Measurements from ENCODE around the gene S100A7. TPM values are rescaled to one million over a fixed set of nuclear protein-coding genes. Genes with fewer than 3 reads are reported as not detected.

S100A7 gene
- total RNA-seq, result not detected

DNA sequence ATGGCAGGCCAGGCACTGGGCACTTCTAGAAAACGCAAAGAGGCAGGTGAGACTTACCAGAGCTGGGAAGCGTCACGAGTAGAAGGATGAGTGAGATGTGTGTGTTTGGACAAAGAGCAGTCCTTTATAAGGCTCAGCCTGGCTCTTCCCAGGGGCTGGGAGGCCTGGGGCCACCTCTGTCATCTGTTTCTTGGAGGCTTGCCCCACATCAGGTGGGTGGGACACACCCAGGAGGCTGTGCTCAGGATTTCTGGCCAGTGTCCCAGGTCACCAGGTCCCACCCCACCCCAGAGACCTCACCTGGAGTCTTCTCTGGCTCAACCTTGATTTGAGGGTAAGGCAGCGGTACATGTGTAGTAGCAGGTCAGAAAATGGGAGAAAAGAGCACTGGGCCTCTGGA is at the start of gene S100A7:
S100A7 (minus strand) TSS at position 101 of the 400 bp plus-strand sequence. CDS start 1,638 bp downstream, outside the sequence.
- DNase-seq, result no peak

- DNase-seq, result no peak
These were observed 49.4 kb upstream of the S100A7 start for GRCh38 chr1:153509729-153510354.

DNA sequence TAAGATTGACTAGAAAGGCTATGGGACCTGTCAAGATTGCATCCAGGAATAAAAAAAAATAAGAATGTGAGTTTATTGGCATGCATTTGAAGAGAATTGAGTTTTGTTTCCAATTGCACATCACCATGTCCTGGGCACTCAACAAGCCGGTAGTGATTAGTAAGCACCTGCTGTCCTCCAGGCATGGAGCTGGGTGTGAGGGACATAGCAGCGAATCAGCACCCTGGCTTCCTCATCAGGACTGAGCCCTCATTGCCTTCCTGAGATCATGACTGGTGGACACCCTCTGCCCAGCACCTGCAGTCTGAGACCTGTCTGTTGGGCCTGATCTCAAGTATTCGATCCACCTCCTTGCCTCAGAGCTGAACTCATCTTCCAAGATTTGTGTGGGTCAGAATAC is 48.6 kb upstream of the S100A7 start:
- no peak for DNase-seq

DNA sequence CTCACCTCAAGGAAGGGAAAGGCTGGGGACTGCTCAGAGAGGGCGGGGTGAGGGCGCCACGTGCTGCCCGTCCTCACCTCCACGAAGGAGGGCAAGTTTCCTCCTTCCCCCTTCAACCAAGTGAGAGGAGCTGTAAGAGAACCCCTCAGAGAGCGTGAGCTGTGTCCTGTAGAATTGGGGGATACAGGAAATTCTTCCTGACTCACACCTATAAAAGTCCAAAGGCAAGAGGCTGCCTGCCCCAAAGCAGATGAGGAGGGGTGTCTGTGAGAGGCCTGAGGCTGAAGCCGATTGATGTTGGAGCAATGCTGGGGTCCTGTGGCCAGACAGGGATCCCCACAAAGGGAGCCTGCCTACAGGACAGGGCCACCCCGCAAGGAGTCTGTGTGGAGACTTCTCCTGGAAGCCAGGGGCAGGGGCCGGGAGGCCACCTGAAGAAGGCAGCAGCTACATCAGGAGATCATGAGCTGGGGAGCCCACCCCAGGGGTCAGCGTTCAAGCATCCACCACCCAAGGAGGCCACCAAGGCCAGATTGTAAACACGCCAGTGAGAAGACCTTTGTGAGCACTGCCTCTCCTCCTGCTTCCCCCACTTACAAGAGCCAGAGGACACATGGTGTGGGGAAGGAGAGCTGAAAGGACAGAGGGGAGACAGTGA is 47.6 kb upstream of the S100A7 start:
- DNase-seq, result no peak

DNA sequence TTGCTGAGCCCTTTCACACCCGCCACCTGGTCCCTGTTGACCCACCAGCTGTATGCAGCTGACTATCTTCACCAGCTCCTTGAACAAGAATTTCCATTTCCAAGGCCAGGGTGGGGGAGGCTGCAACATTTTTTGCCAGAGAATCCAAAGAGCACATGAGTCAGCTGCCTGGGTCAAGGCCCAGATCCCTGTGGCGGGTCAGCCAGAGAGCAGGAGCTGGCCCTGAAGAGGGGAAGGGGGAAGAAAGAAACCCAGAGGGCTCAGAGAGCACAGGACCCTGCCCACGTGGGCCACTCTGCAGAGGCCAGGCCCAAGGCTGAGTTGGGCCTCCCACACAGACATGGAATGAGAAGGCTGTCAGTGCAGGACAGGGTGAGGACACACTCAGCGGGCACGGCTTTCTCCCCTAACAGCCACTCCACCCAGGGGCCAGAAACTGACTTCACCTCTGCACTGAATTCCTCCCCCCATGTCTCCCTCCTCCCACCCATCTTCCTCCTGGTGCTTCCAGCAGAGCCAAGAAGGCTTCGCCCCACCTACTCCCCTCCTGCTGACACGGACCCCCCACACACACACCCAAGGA is 46.5 kb upstream of the S100A7 start:
- no peak for DNase-seq

DNA sequence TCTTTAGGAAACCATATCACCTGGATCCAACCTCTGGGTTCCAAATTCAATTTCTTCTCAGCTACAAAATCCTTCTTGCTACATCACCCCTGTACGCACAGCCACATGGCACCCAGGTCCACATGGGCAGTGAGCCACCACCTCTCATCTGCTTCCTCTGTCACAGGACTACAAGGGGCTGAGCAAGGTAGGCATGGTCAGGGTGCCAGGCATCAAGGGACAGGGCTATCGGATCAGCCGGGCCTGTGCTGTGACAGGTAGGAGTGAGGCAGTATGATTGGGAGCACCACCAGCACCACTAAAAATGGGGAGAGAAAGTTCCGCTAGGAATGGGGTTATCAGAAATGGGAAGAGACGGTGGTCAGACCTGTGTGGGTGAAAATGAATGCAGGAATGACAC is 45.9 kb upstream of the S100A7 start:
- no peak for DNase-seq

DNA sequence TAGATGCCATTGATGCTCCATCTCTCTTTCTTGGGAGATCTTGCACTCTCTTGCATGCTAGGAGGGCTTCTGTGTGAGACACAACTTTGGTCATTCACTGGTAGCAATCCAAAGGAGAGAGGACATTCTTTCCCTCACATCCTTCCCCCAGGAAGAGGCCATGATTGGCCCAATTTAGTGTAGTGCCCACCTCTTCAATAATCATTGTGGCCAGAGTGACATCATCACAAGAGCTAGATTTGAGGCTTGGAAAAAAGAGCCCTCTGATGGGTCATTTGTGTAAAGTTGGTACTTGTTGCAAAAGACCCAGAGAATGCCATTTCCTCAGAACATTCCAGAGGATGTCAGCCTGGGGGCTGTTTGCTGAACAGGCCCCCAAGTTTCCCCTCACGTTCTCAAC is 45.1 kb upstream of the S100A7 start:
- no peak for DNase-seq

GRCh38 chr1:153503766-153504165 is 43.3 kb upstream of the S100A7 start:
- DNase-seq, result no peak

- no peak for DNase-seq
These were observed 38.3 kb upstream of the S100A7 start for GRCh38 chr1:153498746-153499145.

DNA sequence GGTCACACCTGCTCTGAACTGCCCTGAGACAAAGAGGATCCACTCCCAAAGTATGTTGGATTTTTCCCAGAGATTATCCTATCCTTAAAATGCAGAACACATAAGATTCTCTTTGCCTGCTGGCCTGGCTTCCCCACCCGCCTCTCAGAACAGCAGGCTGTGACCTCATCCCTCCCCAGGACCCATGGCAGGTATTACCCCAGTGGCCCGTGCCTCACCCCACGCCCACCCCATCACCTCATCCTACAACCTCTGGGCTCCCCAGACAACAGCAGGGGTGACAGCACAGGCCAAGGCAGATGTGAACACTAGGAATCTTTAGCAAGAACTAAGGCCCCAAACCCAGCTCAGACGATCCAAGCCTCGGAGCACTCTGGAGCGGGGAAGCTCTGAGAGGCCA is 35.1 kb upstream of the S100A7 start:
- DNase-seq, result no peak

DNA sequence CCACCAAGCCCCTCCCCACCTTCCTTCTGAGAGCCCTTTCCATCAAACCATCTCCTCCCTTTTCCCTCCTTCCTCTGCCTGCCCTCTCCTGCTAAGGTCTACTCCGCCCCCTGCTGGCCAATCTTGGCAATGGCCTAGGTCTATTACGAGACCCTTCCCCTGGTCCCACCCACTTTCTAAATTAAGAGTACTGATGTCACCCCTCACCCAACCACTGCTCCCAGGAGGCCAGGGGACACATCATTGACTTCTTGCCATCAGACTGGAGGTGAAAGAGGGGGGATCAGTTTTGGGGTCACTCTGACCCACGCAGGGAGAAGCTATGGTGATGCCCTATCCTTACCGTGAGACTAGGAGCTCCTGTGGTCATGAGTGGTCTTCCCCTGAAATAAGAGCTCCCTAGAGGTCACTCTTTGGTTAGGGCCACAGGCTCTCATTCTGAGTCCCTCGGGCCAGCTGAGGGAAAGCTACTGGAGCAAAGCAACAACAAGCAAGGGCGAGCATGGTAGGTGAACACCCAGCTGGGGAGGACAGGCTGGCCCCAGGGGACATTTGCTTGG is 34.6 kb upstream of the S100A7 start:
- peak; percentile 23 for DNase-seq

- DNase-seq, result no peak
These were observed 33.0 kb upstream of the S100A7 start for GRCh38 chr1:153493343-153493960.

DNA sequence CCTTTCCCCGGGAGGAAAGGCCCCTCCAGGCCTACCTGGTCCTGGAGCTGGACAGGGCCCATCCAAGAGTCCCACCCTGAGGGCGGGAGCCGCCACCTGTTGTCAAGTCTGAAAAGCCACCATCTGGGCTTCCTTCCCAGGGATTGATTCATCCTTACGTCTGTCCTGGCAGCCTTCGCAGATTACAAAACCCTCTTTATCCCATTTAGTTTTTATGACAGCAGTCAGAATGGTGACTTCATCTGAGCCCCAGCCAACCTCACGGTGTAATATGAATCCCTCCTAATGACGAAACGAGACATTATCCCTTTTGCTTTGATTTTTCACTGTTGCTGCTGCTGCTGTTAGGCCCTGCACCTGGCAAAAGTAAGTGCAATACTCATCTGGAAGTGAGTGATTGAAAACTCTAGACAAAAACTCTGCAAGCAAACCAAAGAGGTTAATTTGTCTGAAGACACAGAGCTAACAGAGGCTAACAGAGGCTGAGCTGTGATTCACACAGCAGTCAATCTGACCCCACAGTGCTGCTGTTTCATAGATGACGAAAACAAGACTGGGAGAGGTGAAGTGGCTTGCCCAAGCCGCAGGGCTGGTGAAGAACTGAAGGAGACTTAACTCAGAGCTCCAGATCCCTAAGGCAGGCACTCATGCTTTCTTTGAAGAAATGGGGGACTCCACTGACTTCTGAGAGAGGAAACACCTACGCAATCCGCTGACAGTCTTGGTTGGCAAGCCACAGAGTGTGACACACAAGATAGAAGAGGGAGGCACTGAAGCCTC is 30.0 kb upstream of the S100A7 start:
- DNase-seq, result peak; percentile 37

- peak; percentile 6 for DNase-seq
These were observed 28.3 kb upstream of the S100A7 start for GRCh38 chr1:153488731-153489130.

- DNase-seq, result no peak
These were observed 27.3 kb upstream of the S100A7 start for GRCh38 chr1:153487707-153488106.

GRCh38 chr1:153485863-153486262 is 25.4 kb upstream of the S100A7 start:
- no peak for DNase-seq

- no peak for DNase-seq
These were observed 23.3 kb upstream of the S100A7 start for GRCh38 chr1:153483776-153484175.

- DNase-seq, result no peak
These were observed 20.7 kb upstream of the S100A7 start for GRCh38 chr1:153481124-153481523.

DNA sequence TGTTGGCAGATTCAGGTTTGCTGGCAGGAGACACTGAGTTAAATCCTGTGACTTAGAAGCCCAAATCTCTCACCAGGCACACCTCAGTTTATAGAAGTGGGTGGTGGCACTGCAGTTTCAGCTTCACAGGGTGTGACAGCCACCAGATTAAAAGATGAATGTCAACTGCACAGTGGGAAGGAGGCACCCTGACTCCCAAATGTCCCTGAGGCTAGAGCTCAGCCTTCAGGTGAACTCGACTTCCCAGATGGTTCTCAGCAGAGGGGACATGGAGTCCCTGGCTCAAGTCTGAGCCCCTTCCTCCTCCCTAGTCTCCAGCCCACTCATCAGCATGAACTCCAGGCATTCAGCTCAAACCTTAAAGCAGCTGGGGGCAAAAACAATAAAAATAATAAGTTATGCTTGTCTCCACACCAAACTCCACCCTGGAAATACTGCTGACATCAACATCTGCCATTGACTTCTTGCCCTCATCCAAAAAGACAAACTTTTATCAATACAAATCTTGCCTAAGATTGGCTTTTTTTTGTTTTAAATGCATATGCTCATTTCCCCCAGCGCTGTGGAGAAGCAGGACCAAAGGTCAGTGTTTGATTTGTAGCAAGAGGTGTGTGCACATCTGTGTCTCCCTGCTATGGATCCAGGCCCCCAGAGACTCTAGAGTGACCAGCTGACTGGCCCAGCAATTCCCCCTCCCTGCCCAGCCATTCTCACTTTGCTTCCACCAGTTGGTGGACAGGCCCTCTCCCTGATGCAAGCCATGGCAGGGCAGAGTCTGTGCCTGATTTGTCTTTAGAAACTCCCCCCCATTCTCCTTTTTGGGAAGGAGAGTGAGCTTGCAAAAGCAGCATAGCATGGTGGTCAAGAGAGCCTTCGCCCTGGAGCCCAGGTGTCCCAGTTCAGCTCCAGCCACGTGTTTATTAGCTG is 18.5 kb upstream of the S100A7 start:
- no peak for DNase-seq

DNA sequence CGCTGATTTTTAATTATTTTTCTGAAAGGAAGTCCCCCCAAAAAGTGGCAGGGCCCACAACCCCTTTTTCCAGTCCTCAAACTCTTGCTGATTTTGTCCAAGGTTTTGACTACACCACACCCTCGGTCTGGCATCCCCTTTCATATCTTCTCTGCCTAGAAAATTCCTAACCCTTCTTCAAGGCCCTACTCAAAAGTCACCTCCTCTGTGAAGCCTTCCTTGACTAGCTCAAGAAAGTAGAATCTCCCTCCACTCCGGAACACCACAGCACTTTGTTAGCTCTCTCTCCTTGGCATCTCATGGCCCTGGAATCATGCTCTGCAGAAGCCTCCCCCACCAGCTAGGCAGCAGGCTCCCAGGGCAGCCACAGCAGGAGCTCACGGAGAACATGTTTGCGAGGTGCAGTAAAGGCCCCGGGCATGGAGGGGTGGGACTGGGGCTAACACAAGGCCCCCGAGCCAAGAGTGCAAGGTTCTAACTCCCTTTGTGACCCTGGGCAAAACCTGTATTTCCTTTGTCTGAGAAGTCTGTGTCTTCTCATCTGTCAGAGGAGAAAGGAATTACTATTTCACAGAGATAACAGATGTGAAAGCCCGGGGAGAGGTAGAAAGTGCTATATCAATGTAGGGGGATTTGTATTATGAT is 17.7 kb upstream of the S100A7 start:
- DNase-seq, result no peak
